Measurements from ENCODE around the gene SLC8A1.
A peak's percentile ranks its signal among the peaks of the same experiment; 100 is the strongest.

SLC8A1 gene

DNA sequence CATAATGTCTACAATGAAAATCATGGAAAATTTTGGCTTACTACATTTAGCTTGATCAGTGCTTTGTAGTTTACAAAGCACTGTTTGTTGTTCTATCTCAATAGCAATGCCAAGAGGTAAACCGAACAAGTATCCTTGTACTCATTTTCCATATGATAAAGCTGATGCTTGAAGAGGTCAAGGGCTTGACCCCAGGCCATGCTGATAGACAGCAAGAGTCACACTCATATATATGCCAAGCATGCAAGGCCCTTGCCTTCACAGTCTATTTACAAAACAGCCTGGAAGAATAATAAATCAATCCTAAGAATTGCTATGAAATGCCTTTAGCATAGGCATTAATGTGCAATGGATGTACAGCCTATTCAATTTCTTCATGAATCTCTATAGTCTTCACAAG lies 71.8 kb downstream of the SLC8A1 start:
- TF ChIP-seq, protein P1, sequence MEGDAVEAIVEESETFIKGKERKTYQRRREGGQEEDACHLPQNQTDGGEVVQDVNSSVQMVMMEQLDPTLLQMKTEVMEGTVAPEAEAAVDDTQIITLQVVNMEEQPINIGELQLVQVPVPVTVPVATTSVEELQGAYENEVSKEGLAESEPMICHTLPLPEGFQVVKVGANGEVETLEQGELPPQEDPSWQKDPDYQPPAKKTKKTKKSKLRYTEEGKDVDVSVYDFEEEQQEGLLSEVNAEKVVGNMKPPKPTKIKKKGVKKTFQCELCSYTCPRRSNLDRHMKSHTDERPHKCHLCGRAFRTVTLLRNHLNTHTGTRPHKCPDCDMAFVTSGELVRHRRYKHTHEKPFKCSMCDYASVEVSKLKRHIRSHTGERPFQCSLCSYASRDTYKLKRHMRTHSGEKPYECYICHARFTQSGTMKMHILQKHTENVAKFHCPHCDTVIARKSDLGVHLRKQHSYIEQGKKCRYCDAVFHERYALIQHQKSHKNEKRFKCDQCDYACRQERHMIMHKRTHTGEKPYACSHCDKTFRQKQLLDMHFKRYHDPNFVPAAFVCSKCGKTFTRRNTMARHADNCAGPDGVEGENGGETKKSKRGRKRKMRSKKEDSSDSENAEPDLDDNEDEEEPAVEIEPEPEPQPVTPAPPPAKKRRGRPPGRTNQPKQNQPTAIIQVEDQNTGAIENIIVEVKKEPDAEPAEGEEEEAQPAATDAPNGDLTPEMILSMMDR (IDR thresholded peaks at IDR 0.05; ENCODE audit: low read depth, low read length, missing control alignments) = no peak
- DNase-seq (ENCODE audit: low read depth) = no peak
- in situ Hi-C loops (cut with HindIII; ENCODE audit: low sequenced_read_pairs) = no loop called here

GRCh38 chr2:40374543-40375240 lies 77.2 kb downstream of the SLC8A1 start:
- in situ Hi-C loops (cut with HindIII; ENCODE audit: low sequenced_read_pairs) = no loop called here

More for the DNA sequence above, 71.8 kb downstream of the SLC8A1 start:
- no peak overlapping the region for H3K4me3 ChIP-seq (ENCODE audit: low read depth, low read length)

DNA sequence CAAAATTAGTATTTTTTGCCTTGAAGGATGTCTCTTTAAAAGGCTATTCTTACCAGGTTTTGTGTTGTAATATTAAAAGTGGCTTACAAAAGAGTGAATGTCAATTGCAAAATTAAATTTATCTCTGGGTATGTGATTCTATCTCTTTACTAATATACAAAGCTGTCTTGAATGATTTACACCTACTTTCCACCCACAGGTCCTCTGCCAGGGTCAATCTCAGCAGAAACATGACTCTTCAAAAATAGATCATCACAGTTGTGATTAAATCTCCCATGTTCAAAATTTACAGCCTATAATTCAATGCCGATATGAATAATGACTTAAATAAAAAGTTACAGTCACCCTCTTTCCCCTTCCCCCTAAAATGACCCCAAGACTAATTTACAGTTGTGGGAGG lies 78.8 kb downstream of the SLC8A1 start:
- H3K4me3 ChIP-seq (ENCODE audit: low read depth, low read length) = no peak overlapping the region
- no peak for DNase-seq (ENCODE audit: low read depth)
- TF ChIP-seq, protein P1 (IDR thresholded peaks at IDR 0.05; ENCODE audit: low read depth, low read length, missing control alignments) = no peak
- in situ Hi-C loops (cut with HindIII; ENCODE audit: low sequenced_read_pairs) = no loop called here

More at GRCh38 chr2:40374543-40375240, 77.2 kb downstream of the SLC8A1 start:
- TF ChIP-seq, protein P1 (IDR thresholded peaks at IDR 0.05; ENCODE audit: low read depth, low read length, missing control alignments) = no peak
- no peak overlapping the region for H3K4me3 ChIP-seq (ENCODE audit: low read depth, low read length)
- DNase-seq (ENCODE audit: low read depth) = no peak

- in situ Hi-C loops (cut with HindIII; ENCODE audit: low sequenced_read_pairs) = no loop called here
- TF ChIP-seq, protein P1 (IDR thresholded peaks at IDR 0.05; ENCODE audit: low read depth, low read length, missing control alignments) = no peak
- DNase-seq (ENCODE audit: low read depth) = peak; percentile 34
- H3K4me3 ChIP-seq (ENCODE audit: low read depth, low read length) = no peak overlapping the region
Measured at GRCh38 chr2:40372283-40372985, 79.5 kb downstream of the SLC8A1 start.

DNA sequence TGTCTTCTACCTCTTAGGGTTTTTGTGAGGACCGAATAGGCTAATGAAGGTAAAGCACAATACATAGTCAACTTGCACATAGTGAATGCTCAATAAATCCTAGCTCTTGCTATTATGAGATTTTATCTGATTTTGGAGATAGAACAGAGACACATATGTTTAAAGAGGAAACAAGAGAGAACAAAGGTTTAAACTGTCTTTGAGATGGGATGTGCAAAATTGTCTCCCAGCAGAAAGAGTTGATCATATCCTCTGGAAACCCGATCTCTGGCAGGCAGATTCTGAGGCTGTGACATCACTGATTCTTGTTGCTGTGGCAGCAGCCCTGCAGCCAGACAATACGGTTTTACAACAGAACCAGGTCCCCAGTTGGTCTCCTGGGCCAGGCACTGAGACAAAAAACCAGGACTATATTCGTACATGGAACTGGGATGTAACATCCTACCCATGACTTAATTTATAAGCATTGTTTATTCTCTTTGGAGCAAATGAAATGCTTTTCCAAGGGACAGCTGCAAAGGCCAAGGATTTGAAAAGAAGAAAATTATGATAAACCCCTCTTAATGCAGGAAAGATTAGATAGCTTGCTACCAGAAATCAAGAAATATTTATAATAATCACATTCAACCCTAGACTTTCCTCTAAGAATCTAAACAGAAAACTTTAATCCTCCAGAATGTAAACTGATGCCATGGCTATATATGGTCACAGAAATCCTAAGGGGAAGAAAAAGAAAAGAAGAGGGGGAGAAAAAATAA lies 80.2 kb downstream of the SLC8A1 start:
- in situ Hi-C loops (cut with HindIII; ENCODE audit: low sequenced_read_pairs) = no loop called here
- DNase-seq (ENCODE audit: low read depth) = peak; percentile 39
- TF ChIP-seq, protein P1 (IDR thresholded peaks at IDR 0.05; ENCODE audit: low read depth, low read length, missing control alignments) = no peak
- H3K4me3 ChIP-seq (ENCODE audit: low read depth, low read length) = no peak overlapping the region

DNA sequence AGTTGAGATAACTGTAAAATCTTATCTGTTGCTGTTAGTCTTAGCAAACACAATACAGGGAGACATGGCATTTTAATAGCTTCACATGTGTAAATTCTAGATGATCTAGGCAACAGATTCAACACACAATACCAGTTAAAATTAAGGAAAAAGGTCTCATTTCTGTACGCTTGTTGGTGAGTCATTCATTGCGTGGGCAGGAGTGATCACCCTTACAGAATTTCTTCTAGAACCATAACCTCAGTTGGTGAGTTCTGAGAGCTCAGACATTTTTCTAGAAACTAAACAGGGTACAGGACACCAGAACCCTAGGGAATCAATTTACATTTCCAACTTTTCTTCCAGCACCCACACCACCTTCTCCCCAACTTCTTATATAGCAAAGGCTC lies 81.9 kb downstream of the SLC8A1 start:
- TF ChIP-seq, protein P1 (IDR thresholded peaks at IDR 0.05; ENCODE audit: low read depth, low read length, missing control alignments) = no peak
- no peak for DNase-seq (ENCODE audit: low read depth)
- in situ Hi-C loops (cut with HindIII; ENCODE audit: low sequenced_read_pairs) = no loop called here
- no peak overlapping the region for H3K4me3 ChIP-seq (ENCODE audit: low read depth, low read length)

Data from astrocyte of the cerebellum (primary cell).